CD4-positive, alpha-beta T cell (primary cell): ENCODE data around the gene TDRD1. TPM values are rescaled to one million over a fixed set of nuclear protein-coding genes. Genes with fewer than 3 reads are reported as not detected.
"Not testable (repeated sequence)": the region's sequence is repeated elsewhere in the genome, so short reads cannot be mapped to it uniquely, and the experiment has no call there.

Source experiments
- ATAC-seq: fragments of 200-7000 bp; cut with Tn5 transposase; one replicate; pipeline ENCODE4 v1.10.0; 2022; ENCODE audit warnings: mild to moderate bottlenecking; ENCODE audit not compliant: poor library complexity
- CTCF ChIA-PET: fragments of 350-600 bp; sonication (Branson Sonifier 250); formaldehyde crosslinking; loops from one replicate; lab custom pipeline; 2021; ENCODE audit warnings: antibody characterized with exemption, inconsistent platforms; lab: Charles Lee
- POLR2A ChIA-PET: fragments of 350-600 bp; sonication (Branson Sonifier 250); formaldehyde crosslinking; loops from one replicate; lab custom pipeline; 2021; ENCODE audit warnings: antibody characterized with exemption, inconsistent platforms; lab: Charles Lee
- DNase-seq, 14 experiments: peaks; one replicate each; pipeline ENCODE4 v3.0.0-alpha.2; 2013 to 2020; ENCODE audit warnings: mixed read lengths in 2 of 14
- H3K27ac ChIP-seq, 2 donors: one replicate each; pipeline versions ENCODE4 v1.5.1 to v1.7.0; 2013; ENCODE audit warnings: low read length in 2 of 2, low read depth in 1 of 2, mild to moderate bottlenecking in 1 of 2
- H3K27me3 ChIP-seq, 2 experiments: 1 replicate in 1 of 2; 2 replicates in 1 of 2; pipeline versions ENCODE4 v1.6.1 to v1.7.0; 2013; ENCODE audit warnings: low read length in 2 of 2, control low read depth in 1 of 2, mild to moderate bottlenecking in 1 of 2, moderate library complexity in 1 of 2; ENCODE audit not compliant: insufficient read depth in 2 of 2, control insufficient read depth in 1 of 2
- H3K36me3 ChIP-seq: one replicate; pipeline ENCODE4 v1.6.1; 2013; ENCODE audit warnings: low read length, control low read depth; ENCODE audit not compliant: insufficient read depth
- H3K4me1 ChIP-seq: one replicate; pipeline ENCODE4 v1.6.1; 2013; ENCODE audit warnings: low read length, control low read depth; ENCODE audit not compliant: insufficient read depth
- H3K4me3 ChIP-seq: one replicate; pipeline ENCODE4 v1.5.1; 2013; ENCODE audit warnings: mild to moderate bottlenecking, low read length, moderate library complexity
- H3K9me3 ChIP-seq, 2 experiments: 1 replicate in 1 of 2; 2 replicates in 1 of 2; pipeline versions ENCODE4 v1.6.1 to v1.7.0; 2013; ENCODE audit warnings: low read length in 2 of 2, mild to moderate bottlenecking in 2 of 2, control low read depth in 1 of 2, moderate library complexity in 1 of 2; ENCODE audit not compliant: control insufficient read depth in 1 of 2, insufficient read depth in 1 of 2
- H3K27ac Mint-ChIP-seq: one replicate; pipeline ENCODE4 v1.8.0; 2020; ENCODE audit warnings: mixed read lengths
- H3K27me3 Mint-ChIP-seq: one replicate; pipeline ENCODE4 v1.8.0; 2021; ENCODE audit warnings: mixed read lengths
- H3K36me3 Mint-ChIP-seq: one replicate; pipeline ENCODE4 v1.8.0; 2021; ENCODE audit warnings: low read depth, mixed read lengths
- H3K4me1 Mint-ChIP-seq: one replicate; pipeline ENCODE4 v1.8.0; 2021; ENCODE audit warnings: low read depth, mixed read lengths
- H3K4me3 Mint-ChIP-seq: one replicate; pipeline ENCODE4 v1.8.0; 2020; ENCODE audit warnings: mild to moderate bottlenecking, mixed read lengths
- H3K9me3 Mint-ChIP-seq: one replicate; pipeline ENCODE4 v1.8.0; 2020; ENCODE audit warnings: mixed read lengths
- intact Hi-C, 2 experiments: fragments of 100-400 bp; cut with DNase I in 1 of 2; cut with micrococcal nuclease in 1 of 2; formaldehyde crosslinking; loops; one replicate each; pipeline versions ENCODE4 v1.15.1 to v1.9.0; 2023 to 2025; cut with DNase I, micrococcal nuclease
- total RNA-seq, 174 experiments: library from RNA in 2 of 174; stranded (reverse) in 2 of 174; gene quantifications; one replicate each; pipeline ENCODE4 v1.2.3 and lab custom pipeline; 2021 to 2026
- TF ChIP-seq, protein P1 (sequence below): fragments of 200-600 bp; IDR thresholded peaks from one replicate; pipeline ENCODE4 v1.8.0; 2022; ENCODE audit warnings: antibody characterized with exemption, mild to moderate bottlenecking

TDRD1 gene
- total RNA-seq, 2 experiments from 2014 or later, result not detected

DNA sequence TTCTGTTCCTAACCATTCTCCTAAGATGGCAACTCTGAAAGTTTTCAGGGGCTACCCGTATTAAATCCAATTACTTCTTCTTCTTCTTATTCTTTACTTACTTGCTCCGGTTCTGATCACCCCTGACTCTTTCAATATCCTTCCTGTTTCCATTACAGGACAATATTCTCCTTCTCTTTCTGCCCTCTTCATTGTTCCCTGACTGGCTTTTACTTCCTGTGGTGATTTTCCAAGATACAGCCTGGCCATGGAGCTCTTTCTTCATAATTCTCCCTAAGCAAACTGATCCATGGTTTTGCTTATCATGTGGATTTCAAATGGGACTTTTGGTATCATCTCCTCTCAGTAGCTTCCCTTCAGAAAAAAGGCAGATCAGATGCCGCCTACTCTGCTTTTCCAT, 40.6 kb upstream of the TDRD1 start:
- no peak overlapping the region for H3K4me3 ChIP-seq
- no peaks in the 10 kb centered on the region for H3K9me3 Mint-ChIP-seq
- POLR2A ChIA-PET, result no interaction called here

DNA sequence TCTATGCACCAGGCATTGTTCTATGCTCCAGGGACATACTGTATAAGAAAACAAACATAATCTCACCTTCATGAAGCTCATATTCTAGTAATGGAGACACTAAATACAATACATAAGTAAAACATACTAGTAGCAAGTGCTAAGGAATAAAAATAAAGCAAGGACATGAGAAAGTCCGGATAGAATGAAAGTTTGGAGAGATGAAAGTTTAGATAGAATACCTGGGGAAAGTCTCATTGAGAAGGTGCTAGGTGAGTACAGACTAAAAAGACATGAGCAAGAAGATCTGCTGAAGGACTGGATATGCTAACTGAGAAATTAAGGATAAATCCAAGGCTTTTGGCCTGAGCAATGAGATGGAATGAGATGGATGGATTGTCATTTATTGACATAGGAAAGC, 39.1 kb upstream of the TDRD1 start:
- Histone ChIP-seq H3K27me3 (no peaks in the 10 kb centered on the region), H3K4me1 (no peaks in the 10 kb centered on the region), H3K27ac (no peak overlapping the region), H3K9me3 (no peaks in the 10 kb centered on the region), H3K4me3 (no peak overlapping the region), H3K36me3 (peaks cover 65% of the 10 kb centered on the region)
- no peaks in the 10 kb centered on the region for H3K27me3 Mint-ChIP-seq
- ChIA-PET POLR2A (no interaction called here), CTCF (no interaction called here)
- no peaks in the 10 kb centered on the region for H3K9me3 Mint-ChIP-seq
- intact Hi-C loops, result no loop called here
- DNase-seq (no peak), ATAC-seq (no peak)
- H3K27ac Mint-ChIP-seq, result no peak overlapping the region
- H3K4me3 Mint-ChIP-seq, result no peak overlapping the region
- TF ChIP-seq, protein P1, sequence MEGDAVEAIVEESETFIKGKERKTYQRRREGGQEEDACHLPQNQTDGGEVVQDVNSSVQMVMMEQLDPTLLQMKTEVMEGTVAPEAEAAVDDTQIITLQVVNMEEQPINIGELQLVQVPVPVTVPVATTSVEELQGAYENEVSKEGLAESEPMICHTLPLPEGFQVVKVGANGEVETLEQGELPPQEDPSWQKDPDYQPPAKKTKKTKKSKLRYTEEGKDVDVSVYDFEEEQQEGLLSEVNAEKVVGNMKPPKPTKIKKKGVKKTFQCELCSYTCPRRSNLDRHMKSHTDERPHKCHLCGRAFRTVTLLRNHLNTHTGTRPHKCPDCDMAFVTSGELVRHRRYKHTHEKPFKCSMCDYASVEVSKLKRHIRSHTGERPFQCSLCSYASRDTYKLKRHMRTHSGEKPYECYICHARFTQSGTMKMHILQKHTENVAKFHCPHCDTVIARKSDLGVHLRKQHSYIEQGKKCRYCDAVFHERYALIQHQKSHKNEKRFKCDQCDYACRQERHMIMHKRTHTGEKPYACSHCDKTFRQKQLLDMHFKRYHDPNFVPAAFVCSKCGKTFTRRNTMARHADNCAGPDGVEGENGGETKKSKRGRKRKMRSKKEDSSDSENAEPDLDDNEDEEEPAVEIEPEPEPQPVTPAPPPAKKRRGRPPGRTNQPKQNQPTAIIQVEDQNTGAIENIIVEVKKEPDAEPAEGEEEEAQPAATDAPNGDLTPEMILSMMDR, result no peak
- H3K36me3 Mint-ChIP-seq, result peaks cover 86% of the 10 kb centered on the region
- H3K4me1 Mint-ChIP-seq, result no peaks in the 10 kb centered on the region

More for the DNA sequence above, 40.6 kb upstream of the TDRD1 start:
- H3K27ac Mint-ChIP-seq, result no peak overlapping the region
- no peak overlapping the region for H3K4me3 Mint-ChIP-seq
- peaks cover 89% of the 10 kb centered on the region for H3K36me3 Mint-ChIP-seq
- intact Hi-C loops, result no loop called here
- peaks cover 65% of the 10 kb centered on the region for H3K36me3 ChIP-seq
- no peaks in the 10 kb centered on the region for H3K4me1 ChIP-seq
- CTCF ChIA-PET, result no interaction called here
- no peak for DNase-seq
- no peaks in the 10 kb centered on the region for H3K4me1 Mint-ChIP-seq
- ATAC-seq, result no peak
- TF ChIP-seq, protein P1, result no peak
- H3K27me3 ChIP-seq, result no peaks in the 10 kb centered on the region
- no peak overlapping the region for H3K27ac ChIP-seq
- H3K9me3 ChIP-seq, result no peaks in the 10 kb centered on the region
- no peaks in the 10 kb centered on the region for H3K27me3 Mint-ChIP-seq

DNA sequence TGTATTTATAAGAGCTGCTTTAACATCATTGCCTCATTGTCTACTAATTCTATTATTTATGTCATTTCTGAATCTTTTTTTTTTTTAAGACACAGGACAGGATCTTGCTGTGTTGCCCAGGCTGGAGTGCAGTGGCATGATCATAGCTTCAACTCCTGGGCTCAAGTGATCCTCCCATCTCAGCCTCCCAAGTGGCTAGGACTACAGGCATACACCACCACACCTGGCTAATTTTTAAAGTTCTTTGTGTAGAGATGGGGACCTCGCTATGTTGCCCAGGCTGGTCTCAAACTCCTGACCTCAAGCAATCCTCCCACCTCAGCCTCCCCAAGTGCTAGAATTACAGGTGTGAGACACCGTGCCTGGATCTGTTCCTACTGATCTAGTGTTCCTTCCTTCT, 38.3 kb upstream of the TDRD1 start:
- H3K4me3 Mint-ChIP-seq, H3K27ac Mint-ChIP-seq, H3K27ac ChIP-seq, ATAC-seq, H3K27me3 ChIP-seq, H3K4me3 ChIP-seq, intact Hi-C loops, H3K4me1 ChIP-seq, DNase-seq, H3K9me3 ChIP-seq, H3K9me3 Mint-ChIP-seq, H3K27me3 Mint-ChIP-seq, POLR2A ChIA-PET, H3K4me1 Mint-ChIP-seq: not testable (repeated sequence)
- CTCF ChIA-PET, result interaction anchor here (0.6 to 0.8 kb wide), 2 partner anchors 10 to 15 kb away, joined by 3 read pairs; no protein-coding TSS in a partner anchor
- H3K36me3 ChIP-seq, result peaks cover 64% of the 10 kb centered on the region
- peaks cover 86% of the 10 kb centered on the region for H3K36me3 Mint-ChIP-seq

DNA sequence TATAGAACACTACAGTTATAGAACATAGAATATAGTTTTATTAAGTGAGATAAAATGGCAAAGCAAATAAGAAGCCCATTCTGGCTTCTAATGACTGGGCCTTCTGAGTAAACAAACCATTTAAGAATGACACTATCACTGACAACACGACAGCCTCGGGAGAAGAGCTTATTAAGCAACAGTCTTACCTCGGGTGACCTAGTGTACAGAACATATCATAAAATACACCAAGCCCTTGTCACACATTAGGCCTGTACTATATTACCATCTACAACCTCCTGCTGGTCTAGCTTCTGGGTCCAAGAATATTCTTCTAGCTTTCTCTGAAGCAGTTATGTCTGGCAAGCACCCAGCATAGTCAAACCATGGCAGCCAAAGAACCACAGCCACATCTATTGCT, 37.1 kb upstream of the TDRD1 start:
- H3K4me3 Mint-ChIP-seq, result no peak overlapping the region
- intact Hi-C loops, result no loop called here
- Histone ChIP-seq H3K4me3 (no peak overlapping the region), H3K27me3 (no peaks in the 10 kb centered on the region), H3K27ac (no peak overlapping the region), H3K36me3 (peaks cover 53% of the 10 kb centered on the region), H3K4me1 (no peaks in the 10 kb centered on the region), H3K9me3 (no peaks in the 10 kb centered on the region)
- H3K36me3 Mint-ChIP-seq, result peaks cover 85% of the 10 kb centered on the region
- H3K27ac Mint-ChIP-seq, result no peak overlapping the region
- TF ChIP-seq, protein P1, result no peak
- H3K4me1 Mint-ChIP-seq, result no peaks in the 10 kb centered on the region
- no peak for DNase-seq
- no peaks in the 10 kb centered on the region for H3K27me3 Mint-ChIP-seq
- ChIA-PET CTCF (no interaction called here), POLR2A (no interaction called here)
- H3K9me3 Mint-ChIP-seq, result no peaks in the 10 kb centered on the region
- ATAC-seq, result no peak
